GM15510 (cell line): ENCODE measurements around the gene S1PR3.

Experiments used
- POLR2A ChIP-seq: IDR thresholded peaks from 3 replicates; pipeline ENCODE4 v1.6.1; 2011; ENCODE audit warnings: borderline replicate concordance; ENCODE audit not compliant: insufficient read length; ENCODE audit errors: extremely low read depth

S1PR3 gene

DNA sequence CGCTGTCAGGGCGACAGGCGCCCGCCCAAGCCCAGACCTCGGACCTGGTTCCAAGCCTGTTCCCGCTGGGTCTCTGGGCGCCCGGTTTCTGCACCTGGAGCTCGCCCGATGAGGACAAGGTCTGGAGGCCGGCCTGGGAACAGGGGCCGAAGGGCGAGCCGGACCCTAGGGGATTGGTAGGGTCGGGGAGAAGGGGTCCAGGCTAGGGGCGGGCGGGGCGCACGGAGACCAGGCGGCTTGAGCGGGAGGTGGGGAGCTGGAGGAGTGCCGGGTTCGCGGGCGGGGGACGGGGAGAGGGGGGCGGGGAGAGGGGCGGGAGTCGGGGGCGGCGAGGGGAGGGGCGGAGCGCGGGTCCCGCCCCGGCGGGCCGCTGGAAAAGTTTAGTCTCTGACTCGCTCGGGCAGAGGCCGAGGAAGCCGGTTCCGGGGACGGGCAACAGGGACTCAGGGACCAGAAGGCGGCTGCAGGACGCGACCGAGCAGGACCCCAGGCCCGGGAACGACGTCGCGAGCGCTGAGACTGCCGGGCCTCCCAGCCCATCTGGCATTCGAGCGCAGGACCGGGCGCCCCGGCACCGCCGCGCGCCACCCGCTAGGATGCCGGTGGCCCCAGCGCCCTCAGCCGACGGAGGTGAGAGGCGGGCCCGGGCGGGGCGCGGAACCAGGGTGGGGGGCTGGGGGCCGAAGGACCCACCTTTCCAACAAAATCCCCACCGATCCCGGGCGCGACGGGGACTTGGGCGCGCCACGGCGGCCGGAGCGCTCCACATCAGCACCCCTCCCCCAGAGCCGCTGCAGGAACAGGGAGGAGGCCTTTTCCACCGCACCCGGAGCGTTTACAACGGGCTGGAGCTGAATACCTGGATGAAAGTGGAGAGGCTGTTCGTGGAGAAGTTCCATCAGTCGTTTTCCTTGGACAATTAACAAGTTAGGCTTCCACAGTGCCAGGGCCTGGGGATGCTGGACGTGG, at the start of gene S1PR3:
Gene S1PR3, plus strand, starts transcription at position 403 of the 969 bp plus-strand sequence. CDS start 9,733 bp downstream, outside the sequence.
- no peak for TF ChIP-seq POLR2A

DNA sequence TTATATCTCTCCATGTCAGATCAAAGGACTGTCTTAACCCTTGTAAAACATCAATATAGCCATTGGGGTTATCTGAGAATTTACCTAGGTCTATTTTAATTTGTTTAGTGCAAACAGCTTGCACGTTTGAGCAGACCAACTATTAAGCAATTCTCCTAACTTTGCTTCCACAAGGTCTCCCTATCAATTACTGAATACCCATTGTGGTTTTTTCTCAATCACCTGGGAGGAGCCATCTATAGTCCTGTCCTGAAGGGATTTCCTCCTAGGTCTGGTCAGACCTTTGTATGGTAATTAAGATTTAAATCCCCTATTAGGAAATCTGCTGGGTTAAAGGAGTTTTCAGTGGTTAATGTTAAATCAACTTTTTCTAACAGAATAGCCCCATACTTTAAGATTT, 48.9 kb upstream of the S1PR3 start:
- TF ChIP-seq POLR2A = no peak

DNA sequence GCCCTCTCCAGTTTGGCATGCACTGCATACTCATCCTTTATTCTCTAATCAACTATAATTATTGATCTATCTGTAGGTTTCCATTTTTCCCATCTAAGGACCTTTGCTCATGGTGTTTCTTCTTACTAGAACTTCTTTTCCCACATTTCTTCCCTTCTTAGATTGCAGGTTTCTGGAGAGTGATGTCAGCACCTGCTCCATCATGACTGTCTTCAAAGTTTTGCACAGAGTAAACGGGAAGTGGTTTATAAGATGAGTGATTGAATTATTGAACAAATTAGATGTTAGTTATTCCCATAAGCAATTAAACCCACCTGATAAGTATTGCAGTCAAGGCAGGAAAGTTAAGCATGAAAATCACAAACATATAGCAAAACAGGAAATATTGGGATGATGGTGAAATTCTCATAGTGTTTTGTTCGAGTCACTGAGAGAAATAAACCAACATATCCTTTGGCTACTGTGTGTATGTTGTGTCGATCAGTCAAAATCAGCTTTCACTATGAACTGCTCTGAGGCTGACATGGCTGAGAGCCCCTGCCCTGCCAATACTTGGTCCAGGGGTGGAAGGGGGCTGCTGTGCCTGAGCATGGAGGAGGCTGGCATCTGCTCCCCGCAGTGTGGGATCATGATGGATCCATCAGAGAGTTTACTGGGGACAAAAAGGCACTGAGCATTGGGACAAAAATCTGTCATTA, 45.5 kb upstream of the S1PR3 start:
- no peak for TF ChIP-seq POLR2A

DNA sequence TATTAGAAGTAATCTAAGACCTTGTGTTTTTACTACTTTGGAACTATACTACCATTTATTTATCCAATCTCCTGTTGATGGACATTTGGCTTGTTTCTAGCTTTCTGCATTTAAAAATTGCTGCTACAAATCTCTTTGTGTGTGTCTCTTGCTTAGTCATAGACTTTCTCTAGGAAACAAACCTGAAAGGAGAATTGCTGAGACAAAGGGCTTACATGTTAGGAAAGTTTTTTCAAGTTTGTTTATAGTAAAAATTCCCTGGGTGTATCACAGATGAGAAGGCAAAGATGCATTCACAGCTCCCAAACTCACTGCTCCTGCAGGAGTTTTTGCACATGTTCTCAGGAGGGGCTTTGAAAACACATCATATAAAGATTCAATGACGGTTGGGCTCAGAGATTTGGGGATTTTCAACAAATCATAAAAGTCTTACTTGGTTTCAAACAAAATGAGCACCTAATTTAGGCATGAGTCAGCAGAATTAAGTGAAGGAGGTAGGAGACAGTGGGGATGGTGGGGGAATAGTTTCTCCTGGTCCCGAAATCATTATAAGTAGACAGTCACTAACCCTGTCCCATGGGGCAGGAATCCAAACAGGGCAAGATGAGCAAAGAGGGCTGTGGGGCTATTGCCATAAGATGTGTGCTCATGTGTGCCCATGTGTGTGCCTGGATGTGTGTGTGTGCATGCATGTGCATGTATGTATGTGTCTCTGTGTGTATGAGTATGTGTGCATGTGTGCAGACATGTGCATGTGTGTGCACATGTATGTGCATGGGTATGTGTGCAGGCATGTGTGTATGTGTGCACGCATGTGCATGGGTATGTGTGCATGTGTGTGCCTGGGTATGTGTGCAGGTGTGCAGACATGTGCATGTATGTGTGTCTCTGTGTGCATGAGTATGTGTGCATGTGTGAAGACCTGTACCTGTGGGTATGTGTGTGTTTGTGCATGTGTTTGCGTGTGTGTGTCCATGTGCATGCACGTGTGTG, 43.4 kb upstream of the S1PR3 start:
- TF ChIP-seq POLR2A = no peak

DNA sequence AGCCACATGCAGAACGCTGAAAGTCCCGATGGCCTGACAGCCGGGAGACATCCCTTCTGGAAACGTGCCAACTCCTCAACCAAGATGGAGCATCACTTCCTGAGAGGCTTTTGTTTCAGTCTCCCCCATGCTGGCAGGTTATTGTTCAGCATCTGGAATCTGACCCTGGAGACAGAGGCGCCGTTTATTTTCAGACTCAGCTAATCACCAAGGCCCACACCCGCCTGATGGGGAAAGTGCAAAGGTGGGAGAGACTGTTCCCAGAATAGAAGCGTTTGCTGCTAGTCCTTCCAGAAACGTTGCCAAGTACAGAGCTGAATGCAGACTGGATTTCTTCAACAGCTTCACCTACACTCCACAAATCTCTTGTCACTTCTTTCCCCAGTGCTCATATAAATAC, 41.8 kb upstream of the S1PR3 start:
- TF ChIP-seq POLR2A = no peak

DNA sequence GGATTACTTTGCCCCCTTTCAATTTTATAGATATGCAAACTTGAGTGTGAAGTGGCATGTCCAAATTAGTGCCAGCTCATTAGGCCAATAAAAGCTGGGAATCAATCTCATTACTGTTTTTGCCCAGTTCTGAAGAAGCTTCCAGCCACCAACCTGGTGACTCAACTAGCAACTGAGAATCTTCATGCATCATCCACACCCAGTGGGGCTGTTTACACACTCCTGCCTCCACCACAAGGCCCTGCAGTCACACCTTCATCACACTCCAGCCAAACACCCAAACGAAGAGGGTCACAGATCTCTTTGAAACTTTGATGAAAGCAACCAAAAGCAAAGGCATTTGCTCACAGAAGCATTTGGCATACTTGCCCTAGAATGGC, 41.3 kb upstream of the S1PR3 start:
- no peak for TF ChIP-seq POLR2A

DNA sequence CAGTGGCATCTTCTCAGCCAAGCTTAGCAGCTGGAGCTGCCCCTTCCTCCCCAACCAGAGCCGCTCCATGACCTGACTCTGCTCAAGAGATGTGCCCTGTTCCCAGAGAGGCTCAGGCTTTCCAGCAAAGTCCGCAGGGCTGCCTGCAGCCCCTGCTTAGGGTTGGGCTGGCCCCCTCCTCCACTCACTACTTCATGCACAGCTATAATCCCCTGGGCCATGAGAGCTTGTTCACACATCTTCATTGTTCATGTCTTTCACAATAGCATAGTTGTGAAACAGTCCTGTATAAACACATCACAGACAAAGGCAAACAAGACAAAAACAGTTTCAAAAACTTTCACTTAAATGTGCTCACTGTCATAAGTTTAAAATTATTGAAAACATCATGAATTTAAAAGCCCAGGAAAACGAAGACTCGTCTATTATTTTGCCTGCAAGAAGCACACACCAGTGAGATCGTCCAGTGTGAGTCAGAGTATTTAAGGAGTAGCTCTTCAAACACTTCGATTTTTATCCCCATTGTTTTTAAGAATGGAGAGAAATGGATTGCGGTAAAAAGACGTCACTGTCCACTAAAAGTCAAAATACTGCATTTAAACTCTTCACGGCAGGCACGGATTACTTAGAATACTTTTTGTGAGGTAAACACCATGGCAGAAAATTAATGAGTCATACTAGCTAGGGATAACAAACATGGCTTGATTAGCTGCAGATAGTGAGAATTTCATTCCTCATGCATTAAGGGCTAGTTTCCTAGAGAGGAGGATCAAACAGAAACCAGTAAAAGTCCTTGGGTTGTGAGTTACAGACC, 40.7 kb upstream of the S1PR3 start:
- no peak for TF ChIP-seq POLR2A

DNA sequence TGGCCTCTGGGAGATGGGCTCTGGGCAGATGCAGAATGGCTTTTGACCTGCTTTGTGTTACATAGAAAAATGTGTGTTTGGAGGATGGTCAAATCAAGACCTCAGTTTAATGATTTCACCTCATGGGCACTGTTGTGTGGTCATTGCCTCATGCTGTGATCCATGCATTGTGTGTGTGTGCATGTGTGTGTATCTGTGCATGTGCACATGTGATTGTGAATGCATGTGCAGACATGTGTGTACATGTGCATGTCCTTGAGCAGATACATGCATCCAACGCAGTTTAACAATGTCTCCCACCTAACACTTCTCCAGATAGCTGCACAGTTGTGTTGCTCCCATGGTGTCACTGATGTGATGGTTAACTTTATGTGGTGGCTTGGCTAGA, 40.1 kb upstream of the S1PR3 start:
- no peak for TF ChIP-seq POLR2A

DNA sequence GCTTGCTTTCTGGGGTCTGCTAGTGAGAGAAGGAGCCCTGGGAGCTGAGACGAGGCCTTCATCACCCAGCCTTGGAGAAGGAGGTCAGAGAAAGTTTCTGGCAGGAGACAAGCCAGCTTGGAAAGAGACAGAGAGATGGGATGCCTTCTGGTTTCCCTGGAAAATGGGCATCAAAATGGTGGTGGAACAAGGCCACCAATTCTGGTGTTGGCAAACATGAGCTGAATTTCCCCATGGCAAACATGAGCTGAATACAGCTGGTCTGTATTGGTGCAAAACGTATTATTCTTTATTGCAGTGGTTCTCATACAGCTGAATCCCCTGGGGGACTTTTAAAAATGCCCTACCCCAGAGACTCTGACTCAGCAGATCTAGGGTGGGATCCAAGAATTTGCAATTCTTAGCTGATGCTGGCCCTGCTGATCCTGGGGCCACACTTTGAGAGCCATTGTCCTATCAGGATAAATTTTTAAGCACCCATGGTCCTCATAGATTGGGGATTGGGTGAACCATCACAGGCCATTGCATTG, 39.1 kb upstream of the S1PR3 start:
- TF ChIP-seq POLR2A = no peak

DNA sequence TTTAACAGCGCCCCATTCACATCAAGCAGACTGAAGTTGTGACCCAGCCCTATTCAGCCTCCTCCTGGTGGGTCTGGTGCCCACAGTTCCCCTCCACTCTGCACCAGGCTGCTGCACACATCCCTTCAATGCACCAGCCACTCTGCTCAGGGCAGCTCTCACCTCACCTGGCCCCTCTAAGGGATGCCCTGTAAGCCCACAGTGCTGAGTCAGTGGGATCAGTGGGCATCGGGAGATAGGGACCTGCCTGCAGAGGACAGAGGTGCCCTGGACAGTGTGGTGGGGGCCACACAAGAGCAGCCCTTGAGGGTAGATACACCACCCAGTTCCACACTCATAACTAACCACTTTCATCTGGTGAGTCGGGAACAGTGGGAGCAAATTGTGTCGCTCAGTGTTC, 38.3 kb upstream of the S1PR3 start:
- TF ChIP-seq POLR2A = no peak

DNA sequence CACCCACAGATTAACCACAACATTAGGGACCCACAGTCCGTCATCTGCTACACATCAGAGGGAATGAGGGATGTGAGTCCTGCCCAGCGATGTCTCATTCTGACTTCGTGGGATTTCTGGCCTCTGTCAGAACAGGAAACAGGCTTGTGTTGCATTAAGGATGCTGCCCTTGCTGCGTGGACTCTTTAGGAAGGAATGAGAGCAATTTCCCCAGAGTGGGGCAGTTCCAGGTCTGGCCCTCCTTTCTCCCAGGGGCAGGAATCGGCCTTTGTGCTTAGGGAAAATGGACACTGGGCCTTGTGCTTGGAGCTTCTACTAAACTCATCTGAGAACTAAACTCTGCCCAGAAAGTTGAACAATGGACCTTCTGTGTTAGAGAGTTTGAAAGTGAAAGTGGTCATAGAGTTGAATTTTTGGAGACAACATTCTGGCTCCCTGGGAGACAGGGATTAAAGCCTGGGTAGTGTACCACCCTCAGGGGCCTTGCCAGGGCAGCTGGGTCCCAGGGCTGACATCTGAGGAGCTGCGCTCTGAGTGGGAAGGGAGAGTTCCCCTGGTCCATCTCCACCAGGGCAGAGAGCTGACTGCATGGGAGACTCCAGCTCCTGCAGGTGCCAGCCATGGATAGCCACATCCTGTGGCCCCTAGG, 37.8 kb upstream of the S1PR3 start:
- TF ChIP-seq POLR2A = no peak

DNA sequence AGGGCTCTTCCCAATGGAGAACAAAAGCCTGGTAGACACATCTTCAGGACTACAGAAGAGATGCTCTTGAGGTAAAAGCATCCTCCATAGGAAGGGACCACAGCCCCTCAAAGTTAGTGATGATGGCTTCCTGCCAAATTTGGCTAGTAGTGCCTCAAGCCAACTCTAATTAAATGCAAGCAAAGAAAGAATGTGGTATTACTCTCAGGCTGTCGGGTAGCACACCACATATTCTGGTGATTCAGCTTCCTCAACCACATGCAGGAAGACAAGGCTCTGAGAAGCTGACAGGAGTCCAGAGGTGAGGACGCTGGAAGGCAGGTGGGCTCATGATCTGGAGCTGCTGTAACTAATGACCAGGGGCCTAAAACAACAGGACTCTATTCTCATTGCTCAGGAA, 37.2 kb upstream of the S1PR3 start:
- no peak for TF ChIP-seq POLR2A

DNA sequence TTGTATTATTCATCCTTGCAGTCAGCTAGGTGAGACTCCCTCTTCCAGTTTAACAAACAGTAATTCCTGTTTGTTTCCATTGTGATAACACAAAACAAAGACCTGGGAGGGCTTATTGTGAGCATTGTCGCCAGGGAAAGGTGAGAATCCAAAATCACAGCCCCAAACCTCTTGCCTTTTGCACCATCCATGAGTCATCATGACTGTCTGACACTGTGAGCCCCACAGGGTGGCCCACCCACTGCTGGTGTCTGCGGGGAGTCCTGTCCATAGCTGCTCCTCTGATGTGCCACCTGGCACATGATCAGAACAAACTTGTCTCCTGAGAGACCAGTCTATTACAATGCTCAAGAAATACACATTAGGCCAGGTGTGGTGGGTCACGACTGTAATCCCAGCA, 33.7 kb upstream of the S1PR3 start:
- no peak for TF ChIP-seq POLR2A
